KMS-11 (cell line): ENCODE data around the gene CLK3.
"Not testable (repeated sequence)": the region's sequence is repeated elsewhere in the genome, so short reads cannot be mapped to it uniquely, and the experiment has no call there.

Source experiments
- H2AFZ ChIP-seq: fragments of 200-600 bp; sonication (generic); 2 replicates; pipeline ENCODE4 v1.6.1; 2016; ENCODE audit warnings: antibody characterized with exemption, mixed run types, low read depth
- H3K27ac ChIP-seq: fragments of 200-600 bp; sonication (generic); 2 replicates; pipeline ENCODE4 v1.6.1; 2016; ENCODE audit warnings: mild to moderate bottlenecking, mixed run types
- H3K27me3 ChIP-seq: fragments of 200-600 bp; sonication (generic); 2 replicates; pipeline ENCODE4 v1.6.1; 2017; ENCODE audit warnings: mild to moderate bottlenecking, low read depth, mixed run types, moderate library complexity; ENCODE audit not compliant: insufficient read depth
- H3K36me3 ChIP-seq: fragments of 200-600 bp; sonication (generic); 2 replicates; pipeline ENCODE4 v1.6.1; 2017; ENCODE audit warnings: mild to moderate bottlenecking, mixed run types; ENCODE audit not compliant: insufficient read depth
- H3K4me1 ChIP-seq: fragments of 200-600 bp; sonication (generic); 2 replicates; pipeline ENCODE4 v1.6.1; 2016; ENCODE audit warnings: mild to moderate bottlenecking, low read depth, mixed run types; ENCODE audit not compliant: poor library complexity, severe bottlenecking
- H3K4me2 ChIP-seq: fragments of 200-600 bp; sonication (generic); 2 replicates; pipeline ENCODE4 v1.7.0; 2016; ENCODE audit warnings: mild to moderate bottlenecking, mixed run types
- H3K4me3 ChIP-seq: fragments of 200-600 bp; sonication (generic); IDR thresholded peaks from 2 replicates; pipeline ENCODE4 v1.6.1; 2017; ENCODE audit warnings: low read depth, low read length, mixed read lengths; ENCODE audit not compliant: insufficient read depth
- H3K79me2 ChIP-seq: fragments of 200-600 bp; sonication (generic); 2 replicates; pipeline ENCODE4 v1.6.1; 2016; ENCODE audit warnings: low read depth, mixed run types; ENCODE audit not compliant: insufficient read depth
- H3K9ac ChIP-seq: fragments of 200-600 bp; sonication (generic); 2 replicates; pipeline ENCODE4 v1.6.1; 2016; ENCODE audit warnings: mild to moderate bottlenecking, mixed run types
- H4K20me1 ChIP-seq: fragments of 200-600 bp; sonication (generic); 2 replicates; pipeline ENCODE4 v1.6.1; 2016; ENCODE audit warnings: mild to moderate bottlenecking, mixed run types; ENCODE audit not compliant: insufficient read depth
- CTCF ChIP-seq: fragments of 200-600 bp; sonication (generic); conservative IDR thresholded peaks from 2 replicates; pipeline ENCODE4 v1.6.1; 2017; ENCODE audit warnings: low read depth, mild to moderate bottlenecking, antibody characterized with exemption, low read length, moderate library complexity, mixed read lengths

The CLK3 gene

GRCh38 chr15:74626752-74627692 is 11.4 kb downstream of the CLK3 start:
- Histone ChIP-seq H2AFZ (no peak overlapping the region), H3K27ac (peak overlapping the region; percentile 32; the same call in 1 of the 2 replicates), H3K36me3 (peaks cover 9% of the 10 kb centered on the region; the same call in 1 of the 2 replicates), H3K79me2 (peaks cover 8% of the 10 kb centered on the region; the same call in 1 of the 2 replicates), H3K9ac (no peak overlapping the region; the same call in 1 of the 2 replicates), H4K20me1 (no peaks in the 10 kb centered on the region), H3K27me3 (no peaks in the 10 kb centered on the region), H3K4me3 (no peak overlapping the region), H3K4me2 (peak overlapping the region; percentile 27; the same call in 1 of the 2 replicates), H3K4me1 (peaks cover 34% of the 10 kb centered on the region)
- TF ChIP-seq CTCF, result no peak

- no peak for TF ChIP-seq CTCF
- Histone ChIP-seq H3K79me2 (peaks cover under 1% of the 10 kb centered on the region; the same call in 1 of the 2 replicates), H4K20me1 (no peaks in the 10 kb centered on the region), H3K27me3 (no peaks in the 10 kb centered on the region), H3K36me3 (peaks cover 3% of the 10 kb centered on the region; the same call in 1 of the 2 replicates), H2AFZ (no peak overlapping the region), H3K4me2 (0 out of 2 replicates have a peak overlapping the region, but pooled peaks have one; percentile 3), H3K27ac (no peak overlapping the region; the same call in 1 of the 2 replicates), H3K9ac (no peak overlapping the region), H3K4me3 (no peak overlapping the region), H3K4me1 (peaks cover 34% of the 10 kb centered on the region)
Measured at GRCh38 chr15:74627766-74628165, 12.1 kb downstream of the CLK3 start.

- Histone ChIP-seq H3K9ac (no peak overlapping the region), H3K4me1 (peaks cover 34% of the 10 kb centered on the region), H4K20me1 (no peaks in the 10 kb centered on the region), H2AFZ (no peak overlapping the region), H3K27ac (no peak overlapping the region), H3K27me3 (no peaks in the 10 kb centered on the region), H3K4me2 (no peak overlapping the region), H3K4me3 (no peak overlapping the region), H3K79me2 (no peaks in the 10 kb centered on the region), H3K36me3 (peaks cover 3% of the 10 kb centered on the region; the same call in 1 of the 2 replicates)
- TF ChIP-seq CTCF, result no peak
Measured at GRCh38 chr15:74628199-74628598, 12.6 kb downstream of the CLK3 start.

GRCh38 chr15:74628949-74629348 is 13.3 kb downstream of the CLK3 start:
- TF ChIP-seq CTCF, result no peak
- H3K27ac ChIP-seq, result no peak overlapping the region

GRCh38 chr15:74629696-74630095 is 14.1 kb downstream of the CLK3 start:
- not testable (repeated sequence) for H3K27ac ChIP-seq, H3K4me3 ChIP-seq, H3K9ac ChIP-seq, H2AFZ ChIP-seq, H3K27me3 ChIP-seq, H3K36me3 ChIP-seq, H3K79me2 ChIP-seq, H4K20me1 ChIP-seq, H3K4me2 ChIP-seq
- H3K4me1 ChIP-seq, result peaks cover 33% of the 10 kb centered on the region

More at GRCh38 chr15:74628949-74629348, 13.3 kb downstream of the CLK3 start:
- H2AFZ ChIP-seq, result no peak overlapping the region
- H3K36me3 ChIP-seq, result peaks cover 3% of the 10 kb centered on the region; the same call in 1 of the 2 replicates
- H3K27me3 ChIP-seq, result no peaks in the 10 kb centered on the region
- H3K4me1 ChIP-seq, result peaks cover 34% of the 10 kb centered on the region
- no peak overlapping the region for H3K4me3 ChIP-seq
- no peak overlapping the region for H3K4me2 ChIP-seq
- H3K79me2 ChIP-seq, result no peaks in the 10 kb centered on the region
- H3K9ac ChIP-seq, result no peak overlapping the region
- no peaks in the 10 kb centered on the region for H4K20me1 ChIP-seq
